SK-N-MC (cell line): Measurements from ENCODE around the gene TAF4.

Experiments
- DNase-seq: peaks from one replicate; pipeline ENCODE4 v3.0.0-alpha.2; 2011; ENCODE audit warnings: low read depth, low spot score
- H3K27ac ChIP-seq: fragments of 200-600 bp; sonication (generic); 2 replicates; pipeline ENCODE4 v1.5.1; 2016; ENCODE audit warnings: mixed run types
- H3K36me3 ChIP-seq: fragments of 200-600 bp; sonication (generic); 2 replicates; pipeline ENCODE4 v1.6.1; 2017; ENCODE audit warnings: antibody characterized with exemption, low read length, mixed read lengths; ENCODE audit not compliant: insufficient read depth
- H3K4me3 ChIP-seq: fragments of 200-600 bp; sonication (generic); 2 replicates; pipeline ENCODE4 v1.5.1; 2016
- H3K9ac ChIP-seq: fragments of 200-600 bp; sonication (generic); 2 replicates; pipeline ENCODE4 v1.8.0; 2017; ENCODE audit warnings: mixed run types, mixed read lengths; ENCODE audit not compliant: insufficient read length
- H3K9me3 ChIP-seq: fragments of 200-600 bp; sonication (generic); 2 replicates; pipeline ENCODE4 v1.6.1; 2017; ENCODE audit warnings: low read depth, mild to moderate bottlenecking, antibody characterized with exemption, low read length, moderate library complexity, mixed read lengths
- EZH2 ChIP-seq: fragments of 200-600 bp; sonication (generic); IDR thresholded peaks from one replicate; pipeline ENCODE4 v1.6.1; 2017; ENCODE audit warnings: antibody characterized with exemption
- FOXP2 ChIP-seq: optimal IDR thresholded peaks from 2 replicates; pipeline ENCODE3; 2011; ENCODE audit warnings: mild to moderate bottlenecking, moderate library complexity; ENCODE audit not compliant: insufficient read depth; ENCODE audit errors: extremely low read length, control extremely low read depth
- POLR2AphosphoS5 ChIP-seq: IDR thresholded peaks from 2 replicates; pipeline ENCODE4 v1.6.1; 2012; ENCODE audit warnings: mild to moderate bottlenecking, low read depth, low read length, borderline replicate concordance

The TAF4 gene

GRCh38 chr20:62001178-62001715, 64.4 kb downstream of the TAF4 start:
- Histone ChIP-seq H3K9ac (no peak overlapping the region), H3K4me3 (no peak overlapping the region), H3K9me3 (no peaks in the 10 kb centered on the region), H3K36me3 (peaks cover 87% of the 10 kb centered on the region), H3K27ac (no peak overlapping the region)
- no peak for DNase-seq
- TF ChIP-seq POLR2AphosphoS5 (no peak), FOXP2 (no peak), EZH2 (no peak)

DNA sequence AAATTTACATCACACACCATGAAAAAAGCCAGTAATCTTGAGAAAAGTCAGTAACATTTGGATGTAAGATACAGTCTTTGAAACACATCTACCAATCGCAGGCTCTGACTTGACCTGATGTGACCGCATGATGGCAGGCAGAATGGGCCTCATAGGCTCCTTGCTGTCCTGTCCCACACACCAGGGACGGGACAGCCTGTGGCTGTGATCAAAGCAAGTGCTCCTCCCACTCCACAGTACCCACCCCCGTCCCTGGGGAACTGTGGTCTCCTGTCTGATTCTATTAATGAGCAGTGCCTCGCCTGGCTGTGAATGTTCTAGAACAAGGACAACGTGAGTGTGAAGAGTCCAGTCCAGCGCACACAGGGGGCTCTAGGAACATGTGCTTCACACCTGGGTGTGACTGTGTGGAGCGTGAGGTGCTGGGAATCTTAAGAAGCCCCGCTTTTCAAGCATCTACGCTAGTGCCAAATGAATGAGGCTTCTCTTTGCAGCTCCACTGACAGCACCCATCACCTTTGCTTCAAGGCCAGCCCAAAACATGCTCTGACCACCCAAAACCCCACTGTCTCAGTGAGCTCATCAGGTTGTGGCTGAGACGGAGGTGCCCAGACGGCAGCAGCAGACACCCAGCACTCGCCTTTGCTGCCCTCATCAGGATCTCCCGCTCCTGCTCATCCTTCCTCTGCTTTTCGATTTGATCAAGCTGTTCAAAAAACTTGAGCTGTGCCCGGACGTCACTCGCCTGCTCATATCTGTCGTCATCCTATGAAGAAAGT, 67.1 kb downstream of the TAF4 start:
- TF ChIP-seq POLR2AphosphoS5: no peak
- no peak for TF ChIP-seq EZH2
- TF ChIP-seq FOXP2: no peak
- no peak overlapping the region for H3K27ac ChIP-seq
- peaks cover 90% of the 10 kb centered on the region for H3K36me3 ChIP-seq
- H3K9ac ChIP-seq: no peak overlapping the region
- DNase-seq: no peak
- no peak overlapping the region for H3K4me3 ChIP-seq
- H3K9me3 ChIP-seq: no peaks in the 10 kb centered on the region

DNA sequence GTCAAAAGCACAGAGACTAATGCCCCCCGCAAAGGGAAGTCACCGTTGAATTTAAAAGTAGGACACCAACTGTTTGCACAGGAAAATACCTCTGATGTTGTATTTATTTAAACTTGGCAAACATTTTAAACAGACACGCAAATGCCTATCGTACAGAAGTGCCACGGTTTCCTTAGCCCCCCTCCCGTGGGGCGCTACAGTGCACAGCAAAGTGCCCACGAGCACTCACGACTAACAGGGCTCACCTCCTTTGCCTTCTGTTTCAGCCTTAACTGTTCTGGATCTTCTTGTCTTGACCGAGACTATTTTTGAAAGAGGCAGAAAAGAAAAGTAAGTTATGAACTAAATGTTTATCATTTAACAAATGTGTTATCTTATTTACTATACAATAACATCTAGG, 67.8 kb downstream of the TAF4 start:
- no peak overlapping the region for H3K27ac ChIP-seq
- H3K36me3 ChIP-seq: peaks cover 90% of the 10 kb centered on the region
- TF ChIP-seq FOXP2 (no peak), EZH2 (no peak), POLR2AphosphoS5 (no peak)
- no peak overlapping the region for H3K4me3 ChIP-seq
- no peak overlapping the region for H3K9ac ChIP-seq
- no peak for DNase-seq
- H3K9me3 ChIP-seq: no peaks in the 10 kb centered on the region

DNA sequence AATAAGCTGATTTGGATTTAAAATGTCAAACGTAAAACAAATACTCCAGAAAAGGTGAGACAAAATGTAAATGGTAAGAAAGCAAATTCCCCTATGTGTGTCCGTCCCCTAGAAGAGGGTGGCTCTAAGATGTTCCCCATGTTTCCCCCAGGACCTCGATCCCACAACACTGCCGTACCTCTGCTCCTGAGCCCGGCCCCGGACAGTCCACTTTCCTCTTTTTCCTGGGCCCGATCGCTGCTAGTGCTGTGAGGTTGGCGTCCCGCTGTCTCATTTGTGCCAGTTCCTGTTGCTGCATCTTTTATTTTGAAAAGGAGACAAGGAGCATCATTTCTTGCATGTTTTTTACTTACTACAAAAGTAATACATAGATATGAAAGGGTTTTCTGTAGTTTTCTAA, 68.3 kb downstream of the TAF4 start:
- peaks cover 90% of the 10 kb centered on the region for H3K36me3 ChIP-seq
- no peak overlapping the region for H3K4me3 ChIP-seq
- no peak overlapping the region for H3K9ac ChIP-seq
- DNase-seq: no peak
- 0 out of 2 replicates have a peak, but pooled peaks cover 3% of the 10 kb centered on the region for H3K9me3 ChIP-seq
- TF ChIP-seq EZH2 (no peak), FOXP2 (no peak), POLR2AphosphoS5 (no peak)
- no peak overlapping the region for H3K27ac ChIP-seq

DNA sequence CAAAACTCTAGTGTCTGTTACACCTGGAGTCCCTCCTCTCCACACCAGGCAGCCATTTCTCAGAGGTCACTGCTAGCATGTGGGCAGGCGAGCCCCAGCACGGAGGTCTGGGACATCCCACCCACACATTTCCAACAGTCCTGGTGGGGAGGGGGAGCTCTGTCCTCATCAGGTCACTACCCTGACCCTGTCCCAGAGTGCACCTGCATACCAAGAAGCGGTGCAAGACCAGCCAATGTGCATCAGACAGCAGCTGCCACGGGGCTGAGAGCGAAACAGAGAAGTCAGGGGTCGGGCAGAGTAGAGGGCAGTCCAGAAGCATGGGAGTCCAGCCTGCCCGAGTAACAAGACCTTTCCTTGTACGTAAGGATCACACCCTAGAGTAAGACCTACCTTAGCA, 71.1 kb downstream of the TAF4 start:
- Histone ChIP-seq H3K27ac (no peak overlapping the region), H3K4me3 (no peak overlapping the region), H3K36me3 (peaks cover 85% of the 10 kb centered on the region), H3K9me3 (0 out of 2 replicates have a peak, but pooled peaks cover 4% of the 10 kb centered on the region), H3K9ac (no peak overlapping the region)
- no peak for DNase-seq
- TF ChIP-seq EZH2: no peak
- no peak for TF ChIP-seq POLR2AphosphoS5
- TF ChIP-seq FOXP2: no peak

DNA sequence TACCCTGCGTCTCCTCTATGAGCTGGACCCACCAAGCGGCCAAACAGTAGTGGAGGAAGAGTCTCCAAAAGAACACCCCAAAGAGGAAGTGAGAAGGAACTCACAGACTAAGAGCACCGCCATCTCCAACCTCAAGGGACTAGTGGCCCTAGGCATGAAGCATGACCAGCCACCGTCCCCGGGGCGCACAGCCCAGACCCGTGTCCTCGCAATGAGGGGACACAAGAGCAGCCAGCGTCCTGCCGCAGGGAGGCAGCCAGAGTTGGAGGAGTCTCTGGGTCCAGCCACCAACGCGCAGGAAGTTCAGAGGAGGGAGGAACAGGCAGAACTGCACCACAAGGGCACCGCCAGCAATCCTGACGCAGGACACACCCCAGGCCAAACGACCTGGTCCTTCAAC, 72.6 kb downstream of the TAF4 start:
- no peak for DNase-seq
- no peak overlapping the region for H3K4me3 ChIP-seq
- no peak for TF ChIP-seq POLR2AphosphoS5
- no peak for TF ChIP-seq FOXP2
- TF ChIP-seq EZH2: no peak
- peaks cover 71% of the 10 kb centered on the region for H3K36me3 ChIP-seq
- no peak overlapping the region for H3K27ac ChIP-seq
- no peak overlapping the region for H3K9ac ChIP-seq
- 0 out of 2 replicates have a peak, but pooled peaks cover 4% of the 10 kb centered on the region for H3K9me3 ChIP-seq

GRCh38 chr20:61991476-61991875, 74.2 kb downstream of the TAF4 start:
- Histone ChIP-seq H3K9ac (no peak overlapping the region), H3K4me3 (no peak overlapping the region), H3K36me3 (peaks cover 60% of the 10 kb centered on the region), H3K9me3 (0 out of 2 replicates have a peak, but pooled peaks cover 4% of the 10 kb centered on the region), H3K27ac (no peak overlapping the region)
- TF ChIP-seq POLR2AphosphoS5 (no peak), EZH2 (no peak), FOXP2 (no peak)
- no peak for DNase-seq

DNA sequence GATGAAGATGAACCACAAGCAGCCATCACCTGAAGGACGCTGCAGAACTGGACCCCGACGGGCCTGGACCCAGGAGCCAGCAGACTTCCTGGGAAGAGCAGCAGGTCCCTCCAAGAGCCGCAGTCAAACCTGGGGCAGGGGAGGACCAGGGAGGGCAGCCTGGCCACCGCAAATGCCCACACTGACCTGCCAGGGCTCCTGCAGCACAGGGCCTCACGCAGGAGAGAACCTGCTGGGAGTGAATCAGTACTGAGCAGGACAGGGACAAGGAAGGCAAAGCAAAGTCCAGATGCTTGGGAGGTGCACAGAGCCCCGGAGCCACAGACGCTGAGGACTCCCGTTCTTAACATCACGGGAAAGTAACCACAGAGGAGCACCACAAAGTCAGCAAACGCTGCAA, 75.2 kb downstream of the TAF4 start:
- Histone ChIP-seq H3K9me3 (0 out of 2 replicates have a peak, but pooled peaks cover 4% of the 10 kb centered on the region), H3K27ac (no peak overlapping the region), H3K36me3 (peaks cover 55% of the 10 kb centered on the region), H3K4me3 (no peak overlapping the region), H3K9ac (no peak overlapping the region)
- DNase-seq: no peak
- TF ChIP-seq POLR2AphosphoS5: no peak
- TF ChIP-seq FOXP2: no peak
- TF ChIP-seq EZH2: no peak
